Activated CD4-positive, alpha-beta T cell treated with anti-CD3 and anti-CD28 coated beads for 24 hours (primary cell): Measurements from ENCODE around the gene MAML2.

Experiments used
- DNase-seq, 2 donors: peaks; one replicate each; pipeline ENCODE4 v3.0.0-alpha.2; 2020; ENCODE audit warnings: low read depth in 2 of 2

Gene MAML2

DNA sequence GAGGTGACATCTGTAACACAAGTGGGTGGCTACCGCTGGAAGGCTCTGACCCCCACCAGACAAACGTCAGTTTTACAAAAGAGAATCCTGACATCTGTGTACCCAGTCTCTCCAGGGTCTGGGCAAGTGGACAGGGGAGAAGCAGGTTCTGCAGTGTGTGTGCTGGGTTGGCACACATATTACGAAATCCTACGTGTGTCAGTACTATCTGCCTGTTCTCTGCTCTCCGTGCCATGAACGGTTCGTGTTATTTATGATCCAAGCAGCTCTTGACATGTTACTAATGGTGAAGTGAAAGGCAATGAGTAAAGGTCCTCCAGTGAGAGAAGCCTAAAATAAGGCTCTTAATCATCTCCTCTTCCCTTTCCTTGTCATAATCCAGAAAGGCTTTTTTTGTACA is 217.6 kb downstream of the MAML2 start:
- no peak for DNase-seq

DNA sequence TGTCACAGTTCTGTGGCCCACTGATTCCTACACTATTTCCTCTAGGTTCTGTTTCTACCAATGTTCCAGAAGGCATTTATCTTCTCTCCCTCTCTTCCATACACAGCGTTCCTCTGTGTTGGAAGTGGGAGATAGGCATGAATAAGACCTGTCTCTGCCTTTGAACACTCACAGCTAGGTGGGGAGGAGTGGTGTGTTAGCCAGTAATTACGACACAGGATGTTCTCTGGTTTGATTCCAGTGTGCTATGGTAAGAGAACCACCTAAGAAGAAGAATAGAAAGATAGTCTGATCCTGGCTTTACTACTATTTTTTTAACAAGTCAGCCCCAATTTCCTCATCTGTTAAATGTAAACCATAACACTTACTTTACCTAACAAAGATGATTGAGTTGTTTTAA is 218.8 kb downstream of the MAML2 start:
- no peak for DNase-seq

DNA sequence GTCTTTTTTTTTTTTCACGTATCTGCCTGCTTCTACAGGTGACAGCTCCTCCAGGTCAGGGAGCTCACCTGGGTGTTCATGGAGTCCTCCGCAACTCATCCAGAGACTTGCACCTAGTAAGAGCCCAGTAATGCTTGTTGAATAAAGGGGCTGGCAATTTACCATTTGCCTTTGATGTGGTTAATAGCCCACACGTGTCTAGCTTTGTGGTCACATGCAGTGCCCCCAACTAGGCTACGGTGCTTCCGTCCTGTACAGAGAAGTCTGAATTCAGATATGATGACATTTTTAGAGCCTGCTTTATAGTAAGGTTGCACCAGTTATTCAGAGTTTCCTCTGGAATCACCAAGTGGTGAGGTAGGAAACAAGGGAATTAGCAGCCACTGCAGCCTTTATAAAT is 219.7 kb downstream of the MAML2 start:
- no peak for DNase-seq

DNA sequence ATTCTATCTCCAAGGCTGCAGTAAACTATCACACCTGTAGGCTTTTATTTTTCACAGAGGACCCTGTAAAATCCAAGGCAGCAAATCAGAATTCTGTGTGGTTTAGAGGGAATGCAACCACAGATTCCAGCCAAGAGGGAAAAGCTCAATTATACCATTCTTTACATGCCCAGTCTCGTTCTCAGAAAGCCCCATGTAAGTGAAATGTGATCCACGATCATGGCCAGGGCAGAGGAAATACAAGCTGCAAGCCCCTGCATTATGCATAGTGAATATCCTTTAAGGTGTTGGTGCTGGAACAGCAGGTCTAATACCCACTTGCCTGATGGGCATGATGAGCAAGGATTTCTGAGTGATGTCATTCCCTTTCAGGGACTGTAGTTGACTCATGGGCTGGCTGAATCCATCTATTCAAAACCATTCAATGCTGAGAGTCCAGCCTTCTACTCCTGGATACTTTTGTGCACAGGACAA is 220.4 kb downstream of the MAML2 start:
- DNase-seq = no peak

DNA sequence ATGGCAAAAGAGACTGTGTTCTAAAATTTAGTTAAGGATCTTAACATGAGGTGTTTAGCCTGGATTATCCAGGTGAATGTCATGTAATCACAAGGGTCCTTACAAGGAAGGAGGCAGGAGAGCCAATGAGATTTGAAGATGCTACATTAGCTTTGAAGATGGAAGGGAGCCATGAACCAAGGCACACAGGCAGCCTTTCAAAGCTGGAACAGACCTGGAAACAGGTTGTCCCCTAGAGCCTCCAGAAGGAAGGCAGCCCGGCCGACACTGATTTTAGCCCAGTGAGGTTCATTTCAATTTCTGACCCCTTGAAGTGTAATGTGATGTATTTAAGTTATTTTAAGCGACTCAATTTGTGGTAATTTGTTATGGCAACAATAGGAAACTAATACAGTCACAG is 223.8 kb downstream of the MAML2 start:
- DNase-seq = no peak

DNA sequence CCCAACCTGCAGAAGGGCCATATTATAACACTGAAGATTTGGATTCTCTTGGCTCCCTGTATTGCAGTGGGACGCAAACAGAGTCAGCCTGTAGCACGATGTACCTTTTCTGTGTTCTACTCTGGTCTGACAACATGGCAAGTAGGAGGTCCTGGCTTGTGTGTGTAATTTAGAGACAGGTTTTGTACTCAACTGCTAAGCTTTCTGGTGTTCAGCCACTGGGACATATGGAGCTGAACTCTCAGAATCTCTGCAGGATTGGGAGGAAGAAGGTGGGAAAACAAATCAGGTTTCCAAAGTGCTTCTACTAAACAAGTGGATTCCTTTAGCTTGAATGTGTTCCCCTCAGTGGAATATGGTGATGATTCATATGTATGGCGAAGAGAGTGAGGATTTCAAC is 226.6 kb downstream of the MAML2 start:
- no peak for DNase-seq

DNA sequence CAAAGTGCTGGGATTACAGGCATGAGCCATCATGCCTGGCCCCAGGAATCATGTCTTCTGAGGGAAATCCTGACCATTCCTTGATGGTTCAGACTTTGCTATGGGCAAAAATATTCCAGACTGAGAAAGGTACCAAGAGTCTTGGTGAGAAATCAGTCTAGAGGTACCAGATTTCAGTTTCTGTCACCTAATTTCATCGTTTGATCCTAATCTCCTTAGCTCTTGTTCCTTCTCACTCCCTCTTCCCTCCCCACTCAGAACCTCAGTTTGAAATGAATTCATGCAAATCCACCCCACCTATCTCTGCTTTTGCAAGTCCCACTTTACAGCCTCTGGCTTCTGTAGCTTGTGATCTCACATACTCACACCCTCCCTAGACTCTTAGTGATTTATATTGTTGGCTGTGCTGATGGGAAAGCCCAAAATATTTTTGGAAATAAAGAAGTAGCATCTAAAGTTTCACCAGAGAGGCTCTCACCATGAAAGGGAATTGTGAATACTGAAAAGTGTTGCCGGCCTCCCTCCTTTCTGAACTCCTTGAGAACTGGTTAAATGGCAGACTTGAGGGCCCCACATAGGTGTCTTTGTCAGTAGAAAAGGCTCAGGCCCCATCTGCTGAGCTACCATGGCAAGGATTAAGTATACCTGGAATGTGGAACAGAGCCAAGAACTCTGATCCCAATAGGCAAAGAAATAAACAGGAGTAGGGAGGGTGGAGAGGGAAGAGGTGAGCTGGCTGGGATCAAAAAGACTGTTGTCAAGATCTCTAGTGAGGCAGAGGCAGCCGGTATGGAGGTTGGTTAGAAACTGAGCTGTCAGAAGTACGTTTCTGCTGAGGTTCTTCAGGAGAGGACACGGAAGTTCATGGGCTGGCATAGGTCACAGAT is 228.6 kb downstream of the MAML2 start:
- no peak for DNase-seq

DNA sequence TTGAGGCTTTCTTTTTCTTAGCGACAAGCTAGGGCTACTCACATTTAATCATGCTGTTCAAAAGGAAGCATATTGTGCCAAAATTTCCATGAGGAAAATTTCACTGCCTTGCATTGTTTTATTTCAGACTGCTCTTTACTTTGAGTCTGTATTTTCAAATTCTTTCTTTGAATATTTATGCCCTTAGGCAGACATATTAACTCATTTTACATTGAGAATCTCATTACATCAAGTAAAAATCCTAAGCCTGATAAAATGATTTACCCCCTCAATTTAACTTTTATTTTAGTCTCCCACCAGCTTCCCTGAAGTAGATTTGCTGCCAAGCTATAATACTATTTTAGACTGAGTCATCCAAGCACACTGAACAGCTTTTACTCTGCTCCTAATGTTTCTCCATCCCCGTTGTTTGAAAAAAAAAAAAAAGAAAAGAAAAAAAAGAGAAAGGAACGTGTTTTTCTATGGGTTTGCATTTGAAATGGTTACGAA is 229.8 kb downstream of the MAML2 start:
- no peak for DNase-seq

DNA sequence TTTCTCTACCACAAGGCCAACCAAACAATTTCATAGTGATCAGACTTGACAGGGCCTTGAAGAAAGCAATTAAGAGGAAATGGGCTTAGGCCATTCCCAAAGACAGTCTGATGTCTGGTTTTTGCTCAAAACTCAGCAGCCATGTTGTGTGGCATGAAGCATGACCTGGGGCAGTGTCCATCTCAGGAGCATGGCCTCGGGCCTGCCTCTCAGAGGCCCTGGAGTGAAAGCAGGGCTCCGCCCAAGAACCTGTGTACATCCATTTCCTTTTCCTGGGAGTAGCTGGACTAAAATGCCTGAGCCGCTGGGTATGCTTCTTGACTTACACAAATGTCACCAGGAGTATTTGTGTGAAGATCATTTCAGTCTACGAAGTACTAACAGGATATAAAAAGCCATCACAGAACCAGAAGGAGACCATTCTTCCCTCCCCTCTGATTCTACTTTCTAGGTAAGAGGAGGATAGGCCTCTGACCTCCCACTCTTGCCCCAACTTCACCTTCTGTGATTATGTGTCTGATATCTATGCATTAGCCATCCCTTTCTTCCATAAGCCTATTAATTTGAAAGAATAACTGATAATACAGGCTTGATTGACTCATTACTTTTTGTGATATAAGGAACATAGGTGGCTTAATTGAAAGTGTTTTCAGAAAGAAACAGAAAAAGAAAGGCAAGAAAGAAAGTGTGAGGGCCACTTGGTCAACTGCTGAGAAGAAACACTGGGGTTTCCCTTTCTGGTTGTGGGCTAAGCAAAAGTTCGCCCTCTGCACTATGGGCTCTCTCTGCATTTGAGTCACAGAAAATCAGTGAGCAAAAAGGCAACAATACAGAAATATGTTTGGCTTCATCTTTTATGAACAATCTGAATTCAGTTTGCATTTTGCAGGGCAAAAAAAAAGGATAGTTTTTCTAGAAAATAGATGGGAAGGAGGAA is 230.5 kb downstream of the MAML2 start:
- no peak for DNase-seq

DNA sequence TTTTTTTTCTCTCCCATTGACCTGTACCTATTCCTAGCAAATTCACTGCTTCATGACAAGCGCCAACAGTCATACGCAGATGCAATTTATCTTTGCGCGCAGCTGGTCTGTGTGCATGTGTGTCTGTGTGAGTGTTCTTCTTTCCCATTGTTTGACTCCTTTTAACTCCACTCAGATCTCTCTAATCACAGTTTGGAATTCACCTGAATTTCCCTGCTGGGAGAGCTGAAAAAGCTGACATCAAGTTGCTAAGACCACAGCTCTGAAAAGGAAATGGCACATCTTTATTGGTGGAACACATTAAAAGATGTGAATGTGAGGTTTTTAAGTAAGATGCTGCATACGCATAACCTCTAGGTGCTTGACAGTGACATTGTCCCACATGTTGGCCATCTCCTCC is 231.7 kb downstream of the MAML2 start:
- no peak for DNase-seq

DNA sequence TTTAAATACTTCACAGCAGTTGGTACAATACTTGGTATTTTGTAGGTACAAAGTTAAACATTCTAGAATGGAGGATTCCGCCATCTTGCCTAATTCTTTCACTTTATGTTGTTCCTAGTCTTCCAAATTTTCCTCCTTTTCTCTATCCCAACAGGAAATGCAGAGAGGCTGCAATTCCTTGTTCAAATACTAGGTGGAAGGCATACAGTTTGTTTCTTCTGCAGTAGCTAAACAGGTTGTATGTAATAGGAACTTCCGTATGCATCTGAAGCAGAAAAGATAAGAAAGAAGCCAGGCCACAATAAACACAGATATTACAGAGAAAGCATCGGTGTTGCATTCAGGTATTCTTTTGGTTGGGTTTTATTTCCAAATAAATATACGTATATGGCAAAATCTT is 232.7 kb downstream of the MAML2 start:
- DNase-seq = no peak

DNA sequence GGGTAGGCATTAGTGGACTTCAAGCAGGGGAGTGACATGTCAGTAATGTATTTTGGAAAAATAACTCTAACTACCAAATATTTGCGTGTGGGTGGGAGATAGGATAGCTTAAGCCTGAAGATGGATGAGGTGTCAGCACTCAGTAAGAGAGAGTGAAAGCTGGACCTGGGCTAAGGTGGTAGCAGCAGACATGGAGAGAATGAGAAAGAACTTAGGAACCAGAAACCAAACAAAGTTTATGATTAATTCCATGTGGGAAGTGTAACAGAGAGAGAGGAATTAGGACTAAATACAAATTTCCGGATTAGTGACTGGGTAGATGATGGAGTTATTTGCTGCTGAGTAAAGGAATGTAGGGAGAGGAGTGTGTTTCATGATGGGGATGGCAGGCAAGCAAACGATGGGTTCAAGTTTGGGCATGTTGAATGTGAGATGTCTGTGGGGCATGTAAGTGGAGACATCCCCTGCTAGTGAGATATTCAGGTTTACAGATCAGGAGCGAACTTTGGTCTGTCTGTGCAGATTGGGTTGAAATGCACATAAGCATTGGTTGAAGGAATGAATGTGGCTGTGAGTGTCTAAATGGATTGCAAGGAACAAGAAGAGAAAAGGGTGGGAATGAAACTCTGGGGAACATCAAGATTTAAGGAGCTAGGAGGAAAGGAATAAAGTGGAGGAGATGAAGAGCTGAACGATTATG is 233.5 kb downstream of the MAML2 start:
- no peak for DNase-seq

DNA sequence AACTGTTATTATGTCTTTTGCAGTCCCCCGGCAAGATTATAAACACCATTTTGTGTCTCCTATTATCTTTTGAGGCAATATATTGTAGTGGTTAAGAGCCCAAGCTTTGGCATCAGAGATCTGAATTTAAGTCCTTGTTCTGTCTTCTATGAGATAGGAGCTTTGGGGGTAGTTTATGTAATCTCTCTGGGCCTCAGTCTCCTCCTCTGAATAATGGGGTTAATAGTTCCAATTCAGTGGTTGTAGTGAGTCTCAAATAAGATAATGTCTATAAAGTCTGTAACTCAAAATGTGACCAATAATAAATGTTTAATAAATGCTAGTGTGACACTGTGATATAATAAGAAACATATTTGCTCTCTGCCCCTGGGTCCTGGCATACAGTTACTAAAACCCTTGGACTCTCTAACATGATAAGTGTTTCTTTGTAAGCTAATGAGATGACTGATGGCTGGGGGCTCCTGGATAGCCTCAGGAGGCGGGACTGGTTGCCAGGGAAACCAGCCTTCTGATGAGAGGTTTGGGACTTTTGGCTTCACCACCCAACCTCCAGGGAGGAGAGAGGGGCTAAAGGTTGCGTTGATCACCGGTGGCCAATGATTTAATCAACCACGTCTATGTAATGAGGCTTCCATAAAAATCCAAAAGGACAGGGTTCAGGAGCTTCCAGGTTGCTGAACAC is 235.7 kb downstream of the MAML2 start:
- DNase-seq = no peak

DNA sequence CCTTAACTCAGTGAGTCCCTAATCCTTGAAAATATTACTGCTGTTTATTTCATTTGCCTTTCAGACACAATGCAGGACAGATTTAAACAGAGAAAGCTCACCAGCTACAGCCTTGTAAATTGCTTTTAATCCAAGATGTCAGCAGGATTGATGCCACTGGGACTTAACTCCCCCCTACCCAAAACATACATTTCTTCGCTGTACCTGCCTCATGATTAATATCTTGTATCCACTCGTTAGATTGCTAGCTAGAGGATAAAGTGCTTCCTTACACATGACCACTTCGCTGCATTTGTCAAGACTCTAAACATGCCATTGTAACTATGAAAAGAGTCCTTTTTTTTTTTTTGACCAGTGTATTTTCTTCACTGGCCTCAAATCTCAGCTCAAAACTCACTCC is 236.3 kb downstream of the MAML2 start:
- no peak for DNase-seq

DNA sequence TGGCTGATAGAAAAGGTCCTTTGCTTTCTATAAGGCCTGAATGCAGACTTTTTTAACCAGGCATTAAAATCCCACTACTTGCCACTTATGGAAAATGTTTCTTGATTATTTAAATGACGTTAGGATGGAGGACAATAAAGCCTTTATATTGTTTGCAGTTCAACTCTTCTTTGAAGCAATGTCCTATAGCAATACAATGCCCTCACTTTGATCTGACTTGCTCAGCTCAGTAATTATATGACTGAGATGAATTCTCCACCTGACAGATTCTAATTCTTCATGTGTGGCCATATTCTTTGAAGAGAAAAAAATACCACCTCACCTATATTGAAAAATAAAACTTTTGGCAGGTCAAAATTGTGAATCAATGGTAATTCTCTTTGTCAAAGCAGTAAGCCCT is 237.1 kb downstream of the MAML2 start:
- no peak for DNase-seq

DNA sequence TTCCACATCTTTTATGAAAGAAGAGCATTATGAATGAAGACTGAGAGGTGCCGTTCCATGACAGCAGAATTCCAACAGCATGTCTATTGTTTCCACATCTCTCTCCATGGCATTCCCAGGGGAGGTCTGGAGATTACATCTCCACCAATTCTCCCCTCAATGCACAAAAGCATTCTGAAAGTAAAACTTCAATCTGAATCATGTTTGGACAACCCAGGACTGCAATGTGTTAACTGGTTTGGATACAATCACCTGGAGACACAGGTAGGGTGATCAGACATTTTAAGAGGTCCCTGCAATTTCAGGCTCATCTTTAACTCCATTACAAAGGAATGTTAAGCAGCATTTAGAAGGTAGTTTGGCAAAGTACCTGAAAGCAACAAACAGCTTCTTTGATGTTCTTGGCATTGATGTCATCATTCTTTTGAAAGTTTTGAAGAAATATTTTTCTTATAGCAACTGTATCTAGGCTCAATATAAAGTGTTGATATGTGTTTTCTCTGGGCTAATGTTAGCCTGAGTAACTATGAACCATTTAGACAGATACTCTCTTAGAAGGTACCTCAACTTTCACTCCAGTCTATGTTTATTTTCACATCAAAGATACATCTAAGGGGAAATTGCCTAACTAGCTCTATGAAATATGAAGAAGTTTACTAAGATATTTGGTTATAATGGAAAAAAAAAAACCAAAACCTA is 237.6 kb downstream of the MAML2 start:
- no peak for DNase-seq

DNA sequence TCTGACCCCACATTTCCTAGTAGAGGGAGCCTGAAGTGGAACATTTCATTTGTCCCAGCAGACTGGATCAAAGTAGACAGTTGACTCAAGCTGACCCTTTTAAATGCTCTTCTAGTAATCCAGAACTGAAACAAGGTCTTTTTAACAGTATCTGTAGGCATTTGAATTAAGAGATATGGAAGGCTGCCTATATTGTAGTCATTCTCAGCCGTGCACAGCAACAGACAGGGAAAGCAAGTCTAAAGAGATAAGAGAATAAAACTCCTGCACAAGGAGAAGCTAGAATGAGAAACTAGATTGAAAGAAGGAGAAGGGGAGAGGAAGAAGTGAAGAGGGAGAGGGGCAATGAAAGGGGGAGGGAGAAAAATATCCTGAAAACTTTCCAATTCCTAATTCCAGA is 238.5 kb downstream of the MAML2 start:
- no peak for DNase-seq

DNA sequence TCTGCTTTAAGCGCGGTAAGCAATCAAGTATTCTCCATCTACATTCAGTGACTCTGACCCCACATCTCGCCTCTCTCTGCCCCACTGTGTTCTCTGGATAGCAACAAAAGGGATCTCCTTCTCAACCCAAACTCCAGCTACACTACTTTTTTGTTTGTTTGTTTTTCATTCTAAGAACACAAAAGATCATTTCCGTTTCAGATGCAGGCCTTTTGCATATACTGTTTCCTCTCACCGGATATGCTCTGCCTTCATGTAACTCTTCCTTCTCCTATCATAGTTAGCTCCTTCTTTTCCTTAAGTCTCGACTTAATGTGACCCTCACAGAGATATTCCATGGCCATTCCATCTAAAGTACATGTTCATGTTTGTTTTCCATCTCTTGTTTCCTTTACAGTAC is 239.3 kb downstream of the MAML2 start:
- DNase-seq = no peak

DNA sequence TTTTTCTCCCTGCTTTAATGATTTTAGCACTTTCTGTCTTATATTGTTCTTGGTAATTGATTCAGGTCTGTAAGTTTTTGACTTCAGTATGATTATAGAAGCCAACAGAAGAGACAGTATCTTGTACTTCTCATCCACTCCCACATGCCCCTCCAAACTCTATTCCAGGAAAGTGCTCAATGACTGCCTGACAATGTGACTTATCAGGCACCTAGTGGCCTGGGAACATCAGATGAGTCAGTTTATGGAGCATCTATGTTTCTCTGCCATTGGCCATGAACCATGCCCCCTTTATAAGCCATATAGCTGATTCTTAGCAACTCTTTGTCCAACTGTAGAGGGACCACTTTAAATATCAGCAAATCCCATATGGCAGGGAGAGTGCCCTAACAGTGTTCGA is 239.9 kb downstream of the MAML2 start:
- DNase-seq = no peak

DNA sequence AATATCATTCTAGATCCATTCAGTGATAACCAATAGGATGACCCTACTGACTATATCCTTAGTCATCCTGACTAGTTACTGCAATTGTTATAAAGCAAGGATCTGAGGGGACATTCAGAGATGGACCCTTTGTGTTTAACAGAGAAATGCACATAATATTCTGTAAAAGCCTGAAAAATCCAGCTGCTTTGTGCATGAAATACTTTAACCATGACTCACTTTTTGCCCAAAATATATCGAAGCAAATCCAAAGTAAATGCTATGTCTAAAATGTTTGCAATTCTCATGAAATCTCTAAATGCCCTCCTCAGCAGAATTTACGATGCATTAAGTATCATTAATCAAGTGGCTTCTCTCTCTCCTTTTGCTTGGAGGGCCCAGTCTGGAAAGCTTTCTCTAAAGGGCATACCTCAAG is 240.3 kb downstream of the MAML2 start:
- DNase-seq = no peak

DNA sequence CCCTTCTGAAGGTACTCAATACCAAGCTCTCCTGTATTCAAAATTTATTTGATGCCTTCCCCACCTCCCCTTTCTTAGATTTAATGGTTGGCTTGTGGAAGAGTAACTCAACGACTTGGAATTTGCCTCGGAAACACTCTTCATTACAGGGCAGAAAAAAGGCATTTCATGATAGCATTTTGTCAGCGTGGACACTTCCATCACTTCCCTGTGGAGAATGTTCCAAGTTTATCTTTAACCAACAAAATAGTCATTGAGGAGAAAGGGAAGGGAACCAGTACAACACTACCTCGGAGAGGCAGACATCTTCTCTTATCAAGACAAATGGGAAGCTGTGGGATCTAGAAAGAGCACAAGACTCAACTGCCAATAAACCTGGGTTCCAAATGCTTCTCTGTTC is 241.8 kb downstream of the MAML2 start:
- no peak for DNase-seq
